NCI-H128 (cell line): ENCODE data around the gene ADAP1.

Source experiments
- DNase-seq: peaks from one replicate; lab custom pipeline; 2025; ENCODE audit not compliant: unreplicated experiment; lab: John Stamatoyannopoulos, UW

The ADAP1 gene

DNA sequence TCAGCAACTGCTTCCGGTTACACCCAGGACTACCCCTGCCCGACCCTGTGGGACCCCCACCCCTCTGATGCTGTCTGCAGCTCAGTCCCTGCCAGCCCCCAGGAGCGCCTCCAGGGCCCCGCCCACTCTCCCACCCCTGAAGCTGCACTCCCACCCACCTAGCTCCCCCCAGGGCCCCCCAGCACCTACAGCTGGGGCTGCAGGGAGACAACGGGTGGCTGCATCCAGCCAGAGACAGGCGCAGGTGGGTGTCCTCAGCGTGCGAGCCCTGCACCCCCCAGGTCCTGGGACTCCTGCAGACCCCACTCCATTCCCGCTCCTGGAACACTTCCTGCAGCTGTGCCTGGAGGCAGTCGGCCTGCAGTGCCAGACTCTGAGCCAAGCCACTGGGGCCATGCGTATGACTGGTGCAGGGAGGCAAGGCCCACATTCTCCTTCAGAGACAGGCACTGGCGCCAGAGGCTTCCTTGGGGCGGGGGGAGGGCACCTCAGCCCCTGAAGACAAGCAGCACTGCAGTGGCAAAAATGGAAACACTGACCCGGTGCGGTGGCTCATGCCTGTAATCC, 34.6 kb upstream of the ADAP1 start:
- DNase-seq, result no peak

DNA sequence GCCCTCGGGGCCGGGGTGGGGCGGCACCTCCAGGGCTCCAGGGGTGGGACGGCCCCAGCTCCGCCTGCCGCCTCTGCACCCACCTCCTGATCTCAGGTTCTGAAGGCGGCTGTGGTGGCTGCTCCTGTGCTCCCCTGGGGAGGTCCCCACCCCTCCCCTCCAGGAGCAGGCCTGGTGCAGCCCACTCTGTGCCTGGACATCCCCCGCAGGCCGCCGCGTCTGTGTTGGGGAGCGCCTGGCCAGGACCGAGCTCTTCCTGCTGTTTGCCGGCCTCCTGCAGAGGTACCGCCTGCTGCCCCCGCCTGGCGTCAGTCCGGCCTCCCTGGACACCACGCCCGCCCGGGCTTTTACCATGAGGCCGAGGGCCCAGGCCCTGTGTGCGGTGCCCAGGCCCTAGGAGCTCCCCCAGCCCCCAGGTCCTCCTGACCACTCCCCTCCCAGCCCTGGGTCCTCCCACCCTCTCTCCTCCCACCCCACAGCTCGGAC, 34.0 kb upstream of the ADAP1 start:
- no peak for DNase-seq

DNA sequence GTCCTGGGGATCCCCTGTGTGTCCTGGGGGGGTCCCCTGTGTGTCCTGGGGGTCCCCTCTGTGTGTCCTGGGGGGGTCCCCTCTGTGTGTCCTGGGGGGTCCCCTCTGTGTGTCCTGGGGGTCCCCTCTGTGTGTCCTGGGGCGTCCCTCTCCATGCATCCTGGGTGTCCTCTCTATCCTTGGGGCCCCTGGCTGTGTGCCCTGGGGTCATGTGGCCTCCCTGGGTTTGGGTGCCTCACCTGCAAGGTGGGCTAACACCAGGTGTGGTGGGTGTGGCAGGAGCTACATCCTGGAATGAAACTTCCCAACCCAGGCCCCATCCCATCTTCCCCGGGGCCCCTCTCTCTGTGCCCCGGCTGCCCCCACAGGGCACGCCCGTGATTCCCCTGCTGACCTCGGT, 33.4 kb upstream of the ADAP1 start:
- DNase-seq, result no peak

DNA sequence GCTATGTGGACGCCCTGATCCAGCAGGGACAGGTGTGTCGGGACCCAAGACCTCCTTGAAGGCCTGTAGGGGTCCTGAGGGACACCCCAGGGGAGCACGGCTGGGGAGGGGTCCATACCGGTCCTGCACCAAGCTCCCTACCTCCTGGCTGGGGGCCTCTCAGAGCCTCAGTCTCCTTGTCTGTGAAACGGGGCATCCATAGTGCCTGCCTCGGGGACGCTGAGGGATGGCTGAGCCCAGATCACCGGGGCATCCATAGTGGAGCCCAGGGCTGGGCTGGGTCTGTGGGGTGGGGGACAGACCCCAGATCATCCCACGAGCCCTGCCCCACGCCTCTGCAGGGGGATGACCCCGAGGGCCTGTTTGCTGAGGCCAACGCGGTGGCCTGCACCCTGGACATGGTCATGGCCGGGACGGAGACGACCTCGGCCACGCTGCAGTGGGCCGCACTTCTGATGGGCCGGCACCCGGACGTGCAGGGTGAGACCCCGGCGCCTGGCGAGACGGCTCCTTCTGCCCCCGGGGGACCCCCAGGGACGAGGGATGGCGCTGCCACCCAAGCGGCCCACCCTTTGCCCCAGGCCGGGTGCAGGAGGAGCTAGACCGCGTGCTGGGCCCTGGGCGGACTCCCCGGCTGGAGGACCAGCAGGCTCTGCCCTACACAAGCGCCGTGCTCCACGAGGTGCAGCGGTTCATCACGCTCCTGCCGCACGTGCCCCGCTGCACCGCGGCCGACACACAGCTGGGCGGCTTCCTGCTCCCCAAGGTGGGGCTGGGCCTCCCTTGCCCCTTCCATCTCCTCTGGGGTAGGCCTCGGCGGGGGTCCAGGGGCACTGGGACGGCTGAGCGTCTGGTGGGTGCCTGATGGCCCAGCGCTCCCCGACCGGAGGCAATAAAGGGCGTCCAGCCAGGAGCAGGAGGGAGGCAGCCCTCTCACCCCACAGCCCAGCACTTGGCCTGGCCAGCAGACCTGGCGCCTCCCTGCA, 32.6 kb upstream of the ADAP1 start:
- DNase-seq, result no peak

DNA sequence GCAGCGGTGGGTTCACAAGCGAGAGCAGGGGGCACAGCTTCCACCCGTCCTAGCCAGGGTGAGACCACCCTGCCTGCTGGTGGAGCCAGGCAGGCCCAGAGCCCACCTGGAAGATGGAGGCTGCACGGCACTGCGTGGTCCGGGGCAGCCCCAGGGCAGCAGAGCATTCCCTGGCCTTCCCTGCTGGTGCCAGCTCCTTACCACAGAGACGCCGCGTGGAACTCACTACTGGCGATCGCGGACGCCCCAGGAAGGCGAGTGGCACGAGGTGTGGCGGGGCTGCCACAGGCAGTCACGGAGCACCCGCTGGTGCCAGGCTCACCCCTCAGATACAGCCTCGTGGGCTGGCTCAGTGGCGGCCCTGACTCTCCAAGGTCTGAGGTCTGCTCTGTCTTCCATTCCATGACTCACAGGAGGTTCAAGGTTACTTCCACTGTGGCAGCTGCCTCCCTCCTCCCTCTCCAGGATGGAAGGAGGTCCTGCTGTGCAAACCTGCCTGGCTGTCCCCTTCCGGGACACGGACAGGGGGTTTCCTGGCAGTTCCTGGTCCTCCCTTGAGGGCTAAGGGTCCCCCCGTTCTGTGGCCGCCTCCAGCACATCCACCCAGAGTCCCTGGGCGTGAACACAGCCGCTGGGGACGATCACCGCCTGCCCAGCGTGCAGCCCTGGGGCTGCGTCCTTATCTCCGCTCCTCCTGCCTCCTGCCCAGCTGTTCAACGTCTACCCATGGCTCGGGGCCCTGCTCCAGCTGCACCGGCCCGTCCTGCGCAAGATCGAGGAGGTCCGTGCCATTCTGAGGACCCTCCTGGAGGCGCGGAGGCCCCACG, 31.6 kb upstream of the ADAP1 start:
- DNase-seq, result no peak

DNA sequence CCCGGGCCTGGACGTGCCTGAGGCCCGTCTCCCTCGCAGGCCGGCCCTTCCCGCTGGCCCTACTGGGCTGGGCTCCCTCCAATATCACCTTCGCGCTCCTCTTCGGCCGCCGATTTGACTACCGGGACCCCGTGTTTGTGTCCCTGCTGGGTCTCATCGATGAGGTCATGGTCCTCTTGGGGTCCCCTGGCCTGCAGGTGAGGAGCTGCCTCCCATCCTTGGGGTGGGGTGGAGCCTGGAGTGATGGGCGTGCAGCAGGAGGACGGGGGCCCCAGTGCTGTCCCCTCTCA, 30.6 kb upstream of the ADAP1 start:
- no peak for DNase-seq

DNA sequence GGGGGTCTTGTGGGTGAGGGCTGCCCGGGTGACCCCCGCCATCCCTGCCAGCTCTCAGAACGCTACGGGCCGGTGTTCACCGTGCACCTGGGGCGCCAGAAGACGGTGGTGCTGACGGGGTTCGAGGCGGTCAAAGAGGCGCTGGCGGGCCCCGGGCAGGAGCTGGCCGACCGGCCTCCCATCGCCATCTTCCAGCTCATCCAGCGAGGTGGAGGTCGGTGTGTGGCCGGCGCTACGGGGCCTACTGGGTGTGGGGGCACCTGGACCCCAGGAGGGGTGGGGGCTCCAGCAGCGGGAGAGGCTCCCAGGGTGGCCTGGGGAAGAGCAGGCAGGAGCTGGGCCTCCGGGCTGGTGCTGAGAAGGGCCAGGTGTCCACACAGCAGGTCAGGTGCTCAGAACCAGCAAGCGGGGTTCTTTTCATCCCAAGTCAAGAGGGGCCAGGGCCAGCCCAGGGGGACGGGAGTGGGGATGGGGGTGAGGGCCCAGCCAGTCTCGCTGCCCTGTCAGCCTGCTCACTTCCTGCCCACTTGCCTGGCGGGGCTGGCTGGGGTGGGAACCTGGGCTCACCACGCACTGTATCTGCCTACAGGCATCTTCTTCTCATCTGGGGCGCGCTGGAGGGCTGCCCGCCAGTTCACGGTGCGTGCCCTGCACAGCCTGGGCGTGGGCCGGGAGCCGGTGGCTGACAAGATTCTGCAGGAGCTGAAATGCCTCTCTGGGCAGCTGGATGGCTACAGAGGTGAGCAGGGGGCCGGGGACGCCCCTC, 30.1 kb upstream of the ADAP1 start:
- no peak for DNase-seq

DNA sequence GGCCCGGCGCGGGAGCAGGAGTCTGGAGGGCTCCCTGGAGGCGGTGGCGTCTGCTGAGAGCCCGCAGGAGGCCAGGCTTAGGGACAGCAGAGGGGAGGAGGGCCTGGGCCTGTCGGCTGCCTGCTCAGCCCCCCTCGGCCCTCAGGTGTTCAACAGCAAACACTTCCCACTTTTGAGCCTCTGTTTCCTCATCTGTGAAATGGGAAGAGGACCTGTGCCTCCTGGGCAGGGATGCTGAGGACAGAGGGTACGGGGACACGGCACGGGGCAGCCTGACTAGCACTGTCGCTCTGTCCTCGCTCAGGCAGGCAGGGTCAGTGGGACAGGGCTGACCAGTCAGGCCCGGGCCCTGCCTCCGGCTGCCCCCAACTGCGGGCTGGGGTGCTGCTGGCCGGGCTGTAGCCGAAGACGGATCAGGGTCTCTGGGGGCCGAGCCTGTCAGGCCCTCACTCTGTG, 29.2 kb upstream of the ADAP1 start:
- DNase-seq, result no peak

DNA sequence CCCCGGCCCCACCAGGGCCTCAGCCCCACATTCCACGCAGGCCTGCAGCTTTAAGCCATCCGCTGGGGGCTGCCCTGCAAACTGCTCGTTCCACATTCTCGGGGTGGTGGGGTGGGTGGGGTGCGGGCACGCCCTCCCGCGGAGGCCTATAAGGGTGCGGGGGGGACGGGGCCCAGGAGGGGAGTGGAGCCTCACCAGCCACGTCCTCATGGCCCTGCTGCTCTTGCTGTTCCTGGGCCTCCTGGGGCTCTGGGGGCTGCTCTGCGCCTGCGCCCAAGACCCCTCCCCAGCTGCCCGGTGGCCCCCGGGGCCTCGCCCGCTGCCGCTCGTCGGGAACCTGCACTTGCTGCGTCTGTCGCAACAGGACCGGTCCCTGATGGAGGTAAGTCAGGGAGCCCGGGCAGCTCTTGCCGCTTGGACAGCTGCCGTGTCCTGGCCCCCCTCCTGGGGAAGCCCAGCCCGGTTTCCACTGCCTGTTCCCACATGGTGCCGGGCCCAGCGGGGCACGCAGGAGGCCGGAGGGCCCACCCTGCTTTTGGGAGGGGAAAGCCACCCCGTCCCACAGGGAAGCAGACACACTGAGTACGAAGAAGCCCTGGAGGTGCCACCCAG, 28.6 kb upstream of the ADAP1 start, which contains the start of gene CYP2W1:
TSS of gene CYP2W1 (plus strand) at position 178 of the 612 bp plus-strand sequence. CDS start at position 209, 31 bp downstream.
- no peak for DNase-seq

DNA sequence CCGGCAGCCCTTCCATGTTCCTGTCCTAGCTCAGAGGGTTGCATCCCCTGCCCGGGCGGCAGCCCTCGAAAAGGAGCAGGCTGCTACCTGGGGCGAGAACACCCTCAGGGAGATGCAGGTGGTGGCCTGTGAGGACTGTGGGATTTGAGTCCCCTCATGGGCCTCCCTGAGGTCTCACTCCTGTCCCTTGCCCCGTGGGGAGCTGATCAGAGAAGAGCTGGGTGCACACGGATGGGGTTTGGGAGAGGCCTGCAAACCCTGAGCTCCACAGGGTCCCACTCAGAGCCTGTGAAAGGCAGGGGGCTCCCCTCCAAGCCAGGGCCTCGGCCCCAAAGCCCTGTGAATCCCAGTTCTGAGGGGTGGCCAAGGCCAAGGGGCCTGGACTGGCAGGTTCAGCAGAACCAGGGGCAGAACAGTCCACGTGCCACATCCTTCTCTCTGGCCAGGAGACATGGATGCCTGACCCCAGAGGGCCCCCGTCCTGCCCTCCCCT, 28.1 kb upstream of the ADAP1 start:
- no peak for DNase-seq

DNA sequence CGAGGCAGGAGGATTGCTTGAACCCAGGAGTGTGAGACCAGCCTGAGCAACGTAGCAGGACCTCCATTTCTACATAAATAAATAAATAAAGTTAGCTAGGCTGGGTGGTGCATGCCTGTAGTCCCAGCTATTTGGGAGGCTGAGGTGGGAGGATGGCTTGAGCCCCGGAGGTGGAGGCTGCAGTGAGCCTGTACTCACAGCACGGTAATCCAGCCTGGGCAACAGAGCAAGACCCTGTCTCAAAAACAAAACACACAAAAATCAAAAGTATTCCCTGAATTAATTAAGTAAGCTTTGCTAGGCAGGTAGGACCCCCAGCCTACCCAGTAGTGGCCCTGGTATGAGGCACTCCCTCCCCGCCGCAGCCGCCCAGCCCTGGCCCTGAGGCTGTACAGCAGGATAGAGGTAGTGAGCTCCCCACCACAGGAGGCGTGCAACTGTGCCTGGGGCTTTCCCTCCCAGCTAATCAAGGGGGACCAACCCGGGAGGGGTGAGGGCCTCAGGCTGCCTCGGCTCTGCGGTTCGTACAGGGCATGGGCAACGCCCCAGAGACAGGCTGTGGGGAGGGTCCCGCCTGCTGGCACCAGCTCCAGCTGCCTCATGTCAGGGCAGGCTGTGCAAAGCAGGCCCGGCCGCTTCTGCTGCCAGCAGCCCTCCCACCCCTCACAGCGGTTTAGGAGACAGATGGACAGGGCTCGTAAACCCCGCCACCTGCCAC, 27.5 kb upstream of the ADAP1 start:
- DNase-seq, result no peak

DNA sequence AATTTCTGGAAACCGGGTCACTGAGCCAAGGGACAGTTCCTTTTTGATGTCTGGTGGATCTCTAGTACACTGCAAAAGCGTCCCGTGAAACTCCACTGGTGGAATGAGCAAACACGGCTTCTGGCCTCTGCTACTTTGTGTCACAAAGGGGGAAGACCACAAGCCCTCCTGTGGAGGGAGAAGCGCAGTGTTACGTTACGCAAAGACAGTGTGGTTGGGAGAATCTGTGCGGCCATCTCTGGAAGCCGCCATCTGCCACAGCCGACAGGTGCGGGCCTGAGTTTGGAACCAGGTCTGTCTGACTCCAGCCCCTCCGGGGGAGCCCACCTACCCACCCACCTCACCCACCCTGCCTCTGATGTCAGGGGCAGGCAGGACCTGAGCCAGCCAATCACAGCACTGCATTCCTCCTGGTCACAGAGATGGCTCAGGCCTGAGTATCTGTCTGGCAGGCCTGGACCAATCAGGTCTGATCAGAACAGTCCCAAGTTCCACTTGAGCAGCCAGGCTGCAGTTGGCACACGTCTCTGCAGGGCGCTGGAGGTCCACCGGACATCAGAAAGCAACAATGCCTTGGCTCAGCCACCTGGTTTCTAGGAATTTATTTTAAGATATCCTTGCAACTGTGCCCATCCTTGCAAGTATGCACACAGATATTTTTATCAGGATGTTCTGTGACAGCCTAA, 25.5 kb upstream of the ADAP1 start:
- no peak for DNase-seq

DNA sequence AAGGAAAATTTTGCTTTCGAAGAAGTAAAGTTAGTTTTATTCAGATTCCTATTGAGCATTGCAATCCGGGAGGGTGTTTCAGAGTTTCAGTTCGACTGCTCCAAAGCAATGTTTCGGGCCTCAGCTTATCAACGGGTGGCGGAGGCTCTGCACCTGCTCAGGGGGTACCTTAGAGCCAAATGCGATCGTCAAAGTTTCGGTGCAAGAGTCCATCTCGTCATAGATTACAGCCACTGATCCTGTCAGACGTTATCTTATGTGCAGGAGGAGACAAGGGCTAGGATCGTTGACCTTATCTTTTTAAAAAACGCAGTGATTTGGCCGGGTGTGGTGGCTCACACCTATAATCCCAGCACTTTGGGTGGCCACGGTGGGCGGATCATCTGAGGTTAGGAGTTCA, 24.7 kb upstream of the ADAP1 start:
- DNase-seq, result no peak

DNA sequence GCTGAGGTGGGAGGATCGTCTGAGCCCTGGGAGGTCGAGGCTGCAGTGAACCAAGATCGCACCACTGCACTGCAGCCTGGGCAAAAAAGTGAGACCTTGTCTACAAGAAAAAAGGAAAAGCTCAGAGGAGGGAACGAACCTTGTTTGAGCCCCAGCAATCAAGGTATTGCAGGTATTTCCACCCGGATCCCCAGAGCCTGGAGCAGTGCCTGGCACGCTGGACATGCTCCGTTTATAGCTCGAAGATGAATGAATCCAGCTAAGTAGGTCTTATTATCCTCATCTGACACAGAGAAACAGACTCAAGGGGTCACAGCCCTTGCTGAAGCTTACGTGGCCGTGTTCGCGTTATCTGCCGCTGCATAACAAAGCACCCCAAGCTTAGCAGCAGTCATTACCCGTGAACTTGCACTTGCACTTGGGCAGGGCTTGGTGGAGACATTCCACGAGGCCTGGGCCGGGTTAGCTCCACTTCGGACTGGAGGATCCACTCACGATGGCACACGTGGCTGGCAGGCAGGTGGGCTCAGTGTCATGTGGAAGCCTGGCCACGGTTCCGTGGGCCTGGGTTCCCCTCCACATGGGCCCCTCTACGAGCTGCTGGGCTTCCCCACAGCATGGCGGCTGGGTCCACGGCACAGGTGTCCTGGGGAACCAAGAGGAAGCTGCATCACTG, 24.1 kb upstream of the ADAP1 start:
- DNase-seq, result no peak

DNA sequence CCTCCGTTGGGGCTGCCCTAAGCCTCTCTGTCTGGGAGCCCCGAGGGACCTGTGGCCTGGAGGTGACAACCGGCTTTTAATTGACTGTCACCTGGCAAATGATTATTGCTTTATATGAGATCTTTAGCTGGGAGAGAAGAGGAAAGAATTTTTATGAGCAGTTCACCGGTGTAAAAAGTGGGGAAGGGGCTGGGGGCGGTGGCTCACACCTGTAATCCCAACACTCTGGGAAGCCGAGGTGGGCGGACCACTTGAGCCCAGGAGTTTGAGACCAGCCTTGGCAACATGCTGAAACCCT, 23.5 kb upstream of the ADAP1 start:
- DNase-seq, result no peak

DNA sequence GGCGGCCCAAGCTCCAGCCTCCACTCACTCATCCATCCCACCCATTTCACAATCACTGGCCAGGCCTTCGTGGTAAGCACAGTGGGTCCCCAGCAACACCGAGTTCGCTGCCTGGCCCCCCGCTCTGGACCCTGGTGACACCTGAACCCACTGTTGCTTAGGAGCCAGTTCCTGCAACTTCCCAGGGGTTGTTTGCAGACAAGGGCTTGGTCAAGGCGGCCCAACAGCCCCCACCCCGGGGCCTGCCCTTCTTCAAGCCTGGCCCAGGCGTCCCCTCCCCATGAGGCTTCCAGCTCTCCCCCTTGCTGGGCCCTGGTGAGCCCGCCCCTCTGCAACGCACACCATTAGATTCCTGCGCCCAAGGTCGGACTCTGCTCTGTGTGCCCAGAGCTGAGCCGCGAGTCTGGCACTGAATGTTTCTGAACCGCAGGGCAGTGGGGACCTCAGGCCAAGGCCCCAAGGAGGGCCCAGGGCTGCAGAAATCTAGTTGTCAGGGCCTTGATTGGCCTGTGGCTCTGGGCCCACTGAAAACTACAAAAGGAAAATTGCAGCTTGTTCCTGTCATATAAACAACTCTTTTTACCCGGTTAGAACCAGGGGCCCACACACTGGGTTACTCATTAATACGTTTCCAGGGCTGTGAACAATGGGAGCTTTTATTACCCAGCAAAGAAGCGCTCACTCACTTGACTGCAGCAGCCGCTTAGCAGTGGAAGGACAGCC, 23.0 kb upstream of the ADAP1 start:
- DNase-seq, result no peak

DNA sequence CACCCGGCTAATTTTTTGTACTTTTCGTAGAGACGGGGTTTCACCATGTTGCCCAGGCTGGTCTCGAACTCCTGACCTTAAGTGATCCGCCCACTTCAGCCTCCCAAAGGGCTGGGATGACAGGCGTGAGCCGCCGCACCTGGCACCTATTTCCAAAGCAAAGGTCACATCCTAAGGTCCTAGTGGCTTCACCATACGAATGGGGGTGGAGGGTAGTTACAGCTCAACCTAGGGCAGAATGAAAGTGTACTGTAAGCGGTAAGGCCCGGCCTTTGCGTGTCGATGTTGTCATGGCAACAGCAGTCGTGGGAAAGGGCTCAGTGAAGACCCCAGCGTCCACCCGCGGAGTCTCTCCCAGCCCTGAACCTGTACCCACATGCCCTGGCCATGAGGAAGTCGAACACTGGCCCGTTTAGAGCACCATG, 22.4 kb upstream of the ADAP1 start:
- DNase-seq, result no peak
